ENCODE measurements around the gene TSTD1. TPM values are rescaled to one million over a fixed set of nuclear protein-coding genes. Genes with fewer than 3 reads are reported as not detected.
"Not testable (repeated sequence)": the region's sequence is repeated elsewhere in the genome, so short reads cannot be mapped to it uniquely, and the experiment has no call there.

Gene TSTD1
- total RNA-seq, 1 donor from 2014 or later, result 112 TPM

- TF ChIP-seq CTCF (IDR thresholded peaks at IDR 0.05; ENCODE audit: insufficient read depth, low read length, poor library complexity, severe bottlenecking), result no peak
- Histone ChIP-seq H3K4me3 (ENCODE audit: low read depth, low read length) (no peak overlapping the region), H3K27me3 (ENCODE audit: control insufficient read depth, insufficient read depth, low read length) (no peaks in the 10 kb centered on the region), H3K36me3 (ENCODE audit: control insufficient read depth, insufficient read depth, low read length) (no peaks in the 10 kb centered on the region)
- no peak for DNase-seq (ENCODE audit: low read depth)
These were observed 20.8 kb downstream of the TSTD1 start for GRCh38 chr1:161017756-161018630.

- not testable (repeated sequence) for H3K36me3 ChIP-seq (ENCODE audit: control insufficient read depth, insufficient read depth, low read length); H3K4me3 ChIP-seq (ENCODE audit: low read depth, low read length); DNase-seq (ENCODE audit: low read depth); H3K27me3 ChIP-seq (ENCODE audit: control insufficient read depth, insufficient read depth, low read length)
These were observed 21.6 kb downstream of the TSTD1 start for GRCh38 chr1:161017181-161017580.

- H3K27me3 ChIP-seq (ENCODE audit: control insufficient read depth, insufficient read depth, low read length); H3K4me3 ChIP-seq (ENCODE audit: low read depth, low read length); DNase-seq (ENCODE audit: low read depth); H3K36me3 ChIP-seq (ENCODE audit: control insufficient read depth, insufficient read depth, low read length): not testable (repeated sequence)
These were observed 22.1 kb downstream of the TSTD1 start for GRCh38 chr1:161016683-161017082.

GRCh38 chr1:161013488-161014230 lies 25.1 kb downstream of the TSTD1 start:
- TF ChIP-seq CTCF (IDR thresholded peaks at IDR 0.05; ENCODE audit: insufficient read depth, low read length, poor library complexity, severe bottlenecking), result no peak
- H3K36me3 ChIP-seq (ENCODE audit: control insufficient read depth, insufficient read depth, low read length), result no peaks in the 10 kb centered on the region
- no peak overlapping the region for H3K4me3 ChIP-seq (ENCODE audit: low read depth, low read length)
- DNase-seq (ENCODE audit: low read depth), result no peak
- H3K27me3 ChIP-seq (ENCODE audit: control insufficient read depth, insufficient read depth, low read length), result no peaks in the 10 kb centered on the region

GRCh38 chr1:161013131-161013487 lies 25.7 kb downstream of the TSTD1 start:
- no peak for DNase-seq (ENCODE audit: low read depth)
- Histone ChIP-seq H3K36me3 (ENCODE audit: control insufficient read depth, insufficient read depth, low read length) (no peaks in the 10 kb centered on the region), H3K27me3 (ENCODE audit: control insufficient read depth, insufficient read depth, low read length) (no peaks in the 10 kb centered on the region), H3K4me3 (ENCODE audit: low read depth, low read length) (no peak overlapping the region)
- TF ChIP-seq CTCF (IDR thresholded peaks at IDR 0.05; ENCODE audit: insufficient read depth, low read length, poor library complexity, severe bottlenecking), result no peak

- TF ChIP-seq CTCF (IDR thresholded peaks at IDR 0.05; ENCODE audit: insufficient read depth, low read length, poor library complexity, severe bottlenecking), result no peak
- H3K4me3 ChIP-seq (ENCODE audit: low read depth, low read length), result no peak overlapping the region
- no peak for DNase-seq (ENCODE audit: low read depth)
- no peaks in the 10 kb centered on the region for H3K27me3 ChIP-seq (ENCODE audit: control insufficient read depth, insufficient read depth, low read length)
- no peaks in the 10 kb centered on the region for H3K36me3 ChIP-seq (ENCODE audit: control insufficient read depth, insufficient read depth, low read length)
These were observed 26.3 kb downstream of the TSTD1 start for GRCh38 chr1:161012420-161012819.
